Prostate gland (tissue), 2 donors: ENCODE data around the gene ADAT3.

Experiments used
- POLR2A ChIP-seq: fragments of 450-650 bp; IDR thresholded peaks from one replicate; pipeline ENCODE4 v1.6.1; 2016; ENCODE audit warnings: antibody characterized with exemption, mild to moderate bottlenecking
- TF ChIP-seq, protein P1 (sequence below), 4 experiments: fragments of 200-600 bp in 2 of 4; fragments of 450-650 bp in 2 of 4; sonication (generic) in 2 of 4; IDR thresholded peaks; 1 replicate in 3 of 4; 2 replicates in 1 of 4; pipeline ENCODE4 v1.5.1; 2016 to 2019; ENCODE audit warnings: antibody characterized with exemption in 4 of 4, mild to moderate bottlenecking in 2 of 4, moderate library complexity in 2 of 4

DNA sequence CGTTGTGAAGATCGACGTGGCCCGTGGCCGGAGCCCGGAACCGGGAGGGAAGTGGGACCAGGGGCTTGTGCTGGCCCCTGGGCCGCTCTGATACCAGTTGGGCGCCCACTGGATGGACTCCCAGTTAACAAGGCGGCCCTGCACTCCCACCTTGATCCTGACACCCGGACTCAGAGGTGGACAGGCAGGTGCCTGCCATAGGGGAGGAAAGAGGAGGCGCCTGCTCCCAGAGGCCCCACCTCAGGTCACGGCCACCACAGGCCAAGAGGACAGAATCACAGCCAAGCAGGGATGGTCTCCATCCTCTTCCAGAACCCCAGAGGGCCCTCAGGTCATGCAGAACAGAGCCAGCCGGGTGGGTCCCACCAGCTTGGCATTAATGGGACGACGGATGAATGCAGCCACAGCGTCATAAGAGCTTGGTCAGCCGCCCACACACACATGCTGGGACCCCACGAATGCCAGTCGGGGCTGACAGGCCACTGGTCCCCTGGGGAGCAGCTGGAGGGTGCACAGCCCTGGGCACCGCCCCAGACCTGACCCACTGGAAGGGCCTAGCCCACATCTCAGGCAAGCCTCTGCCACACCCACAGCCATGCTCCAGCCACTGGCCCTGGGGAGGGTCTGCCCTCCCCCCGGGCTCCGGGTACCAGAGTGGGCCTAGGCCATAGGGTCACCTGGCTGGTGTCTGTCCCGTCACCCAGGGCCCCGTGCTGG lies 32.2 kb upstream of the ADAT3 start:
- TF ChIP-seq, protein P1, sequence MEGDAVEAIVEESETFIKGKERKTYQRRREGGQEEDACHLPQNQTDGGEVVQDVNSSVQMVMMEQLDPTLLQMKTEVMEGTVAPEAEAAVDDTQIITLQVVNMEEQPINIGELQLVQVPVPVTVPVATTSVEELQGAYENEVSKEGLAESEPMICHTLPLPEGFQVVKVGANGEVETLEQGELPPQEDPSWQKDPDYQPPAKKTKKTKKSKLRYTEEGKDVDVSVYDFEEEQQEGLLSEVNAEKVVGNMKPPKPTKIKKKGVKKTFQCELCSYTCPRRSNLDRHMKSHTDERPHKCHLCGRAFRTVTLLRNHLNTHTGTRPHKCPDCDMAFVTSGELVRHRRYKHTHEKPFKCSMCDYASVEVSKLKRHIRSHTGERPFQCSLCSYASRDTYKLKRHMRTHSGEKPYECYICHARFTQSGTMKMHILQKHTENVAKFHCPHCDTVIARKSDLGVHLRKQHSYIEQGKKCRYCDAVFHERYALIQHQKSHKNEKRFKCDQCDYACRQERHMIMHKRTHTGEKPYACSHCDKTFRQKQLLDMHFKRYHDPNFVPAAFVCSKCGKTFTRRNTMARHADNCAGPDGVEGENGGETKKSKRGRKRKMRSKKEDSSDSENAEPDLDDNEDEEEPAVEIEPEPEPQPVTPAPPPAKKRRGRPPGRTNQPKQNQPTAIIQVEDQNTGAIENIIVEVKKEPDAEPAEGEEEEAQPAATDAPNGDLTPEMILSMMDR (IDR thresholded peaks at IDR 0.05) = no peak
- TF ChIP-seq POLR2A = no peak
